22Rv1 (cell line): ENCODE data around the gene RCSD1.

ENCODE experiments used
- ZFX ChIP-seq: fragments of 450-650 bp; IDR thresholded peaks from 2 replicates; pipeline ENCODE4 v1.6.1; 2017; ENCODE audit warnings: antibody characterized with exemption, borderline replicate concordance
- TF ChIP-seq, protein P1 (sequence below): fragments of 450-650 bp; IDR thresholded peaks from 2 replicates; pipeline ENCODE4 v1.5.1; 2017; ENCODE audit warnings: mild to moderate bottlenecking

- TF ChIP-seq, protein P1, sequence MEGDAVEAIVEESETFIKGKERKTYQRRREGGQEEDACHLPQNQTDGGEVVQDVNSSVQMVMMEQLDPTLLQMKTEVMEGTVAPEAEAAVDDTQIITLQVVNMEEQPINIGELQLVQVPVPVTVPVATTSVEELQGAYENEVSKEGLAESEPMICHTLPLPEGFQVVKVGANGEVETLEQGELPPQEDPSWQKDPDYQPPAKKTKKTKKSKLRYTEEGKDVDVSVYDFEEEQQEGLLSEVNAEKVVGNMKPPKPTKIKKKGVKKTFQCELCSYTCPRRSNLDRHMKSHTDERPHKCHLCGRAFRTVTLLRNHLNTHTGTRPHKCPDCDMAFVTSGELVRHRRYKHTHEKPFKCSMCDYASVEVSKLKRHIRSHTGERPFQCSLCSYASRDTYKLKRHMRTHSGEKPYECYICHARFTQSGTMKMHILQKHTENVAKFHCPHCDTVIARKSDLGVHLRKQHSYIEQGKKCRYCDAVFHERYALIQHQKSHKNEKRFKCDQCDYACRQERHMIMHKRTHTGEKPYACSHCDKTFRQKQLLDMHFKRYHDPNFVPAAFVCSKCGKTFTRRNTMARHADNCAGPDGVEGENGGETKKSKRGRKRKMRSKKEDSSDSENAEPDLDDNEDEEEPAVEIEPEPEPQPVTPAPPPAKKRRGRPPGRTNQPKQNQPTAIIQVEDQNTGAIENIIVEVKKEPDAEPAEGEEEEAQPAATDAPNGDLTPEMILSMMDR = no peak
- no peak for TF ChIP-seq ZFX
Measured at GRCh38 chr1:167714439-167715156, 84.6 kb downstream of the RCSD1 start.
